HepG2 (cell line): Measurements from ENCODE around the gene LBX2. TPM values are rescaled to one million over a fixed set of nuclear protein-coding genes. Genes with fewer than 3 reads are reported as not detected.

ENCODE experiments used
- HNRNPL ChIP-seq: fragments of 200-400 bp; formaldehyde crosslinking; IDR thresholded peaks from 2 replicates; pipeline ENCODE4 v1.6.1; 2017; ENCODE audit warnings: mild to moderate bottlenecking, low read depth, low read length
- IKZF5 ChIP-seq: IDR thresholded peaks from 2 replicates; pipeline ENCODE4 v1.6.1; 2018; ENCODE audit warnings: missing genetic modification reagents, mild to moderate bottlenecking, missing compliant biosample characterization
- JUNB ChIP-seq: sonication (generic); formaldehyde crosslinking; IDR thresholded peaks from 2 replicates; pipeline ENCODE4 v1.8.0; 2022; ENCODE audit warnings: missing genetic modification reagents, mild to moderate bottlenecking, borderline replicate concordance
- KAT8 ChIP-seq: IDR thresholded peaks from 2 replicates; pipeline ENCODE4 v1.6.1; 2016; ENCODE audit warnings: missing genetic modification reagents, missing compliant biosample characterization
- MED8 ChIP-seq: sonication (generic); formaldehyde crosslinking; IDR thresholded peaks from 2 replicates; pipeline ENCODE4 v1.8.1; 2023; ENCODE audit warnings: mild to moderate bottlenecking, missing genetic modification reagents; ENCODE audit not compliant: insufficient replicate concordance
- MLX ChIP-seq: IDR thresholded peaks from 2 replicates; pipeline ENCODE4 v1.6.1; 2016
- NFE2 ChIP-seq: sonication (generic); formaldehyde crosslinking; IDR thresholded peaks from 2 replicates; pipeline ENCODE4 v1.4.0; 2020; ENCODE audit warnings: missing genetic modification reagents
- NFKB2 ChIP-seq: sonication (generic); formaldehyde crosslinking; IDR thresholded peaks from 2 replicates; pipeline ENCODE4 v1.4.0; 2020; ENCODE audit warnings: missing genetic modification reagents, borderline replicate concordance
- POLR2AphosphoS2 ChIP-seq: IDR thresholded peaks from 2 replicates; pipeline ENCODE4 v1.6.1; 2011; ENCODE audit warnings: low read depth, low read length, improper control_type of control experiment
- RARA ChIP-seq: IDR thresholded peaks from 2 replicates; pipeline ENCODE4 v1.6.1; 2016; ENCODE audit warnings: missing genetic modification reagents, missing compliant biosample characterization
- SNAPC5 ChIP-seq: sonication (generic); formaldehyde crosslinking; IDR thresholded peaks from 2 replicates; pipeline ENCODE4 v1.8.1; 2023; ENCODE audit warnings: mild to moderate bottlenecking, missing genetic modification reagents, borderline replicate concordance
- TEAD2 ChIP-seq: sonication (generic); formaldehyde crosslinking; IDR thresholded peaks from 2 replicates; pipeline ENCODE4 v1.9.0; 2021; ENCODE audit warnings: missing genetic modification reagents
- TEF ChIP-seq: sonication (generic); formaldehyde crosslinking; IDR thresholded peaks from 2 replicates; pipeline ENCODE4 v1.5.0; 2020; ENCODE audit warnings: missing genetic modification reagents
- ZHX1 ChIP-seq: sonication (generic); formaldehyde crosslinking; IDR thresholded peaks from 2 replicates; pipeline ENCODE4 v1.8.1; 2022; ENCODE audit warnings: low read depth, mild to moderate bottlenecking, missing genetic modification reagents
- ZNF652 ChIP-seq: IDR thresholded peaks from 2 replicates; pipeline ENCODE4 v1.6.1; 2016; ENCODE audit warnings: low read depth, borderline replicate concordance
- ZNF724P ChIP-seq: sonication (generic); formaldehyde crosslinking; IDR thresholded peaks from 2 replicates; pipeline ENCODE4 v1.8.0; 2022; ENCODE audit warnings: missing genetic modification reagents, borderline replicate concordance
- ZNF766 ChIP-seq: sonication (generic); formaldehyde crosslinking; IDR thresholded peaks from 2 replicates; pipeline ENCODE4 v1.5.0; 2020; ENCODE audit warnings: missing genetic modification reagents, borderline replicate concordance
- ZSCAN29 ChIP-seq: sonication (generic); formaldehyde crosslinking; conservative IDR thresholded peaks from 2 replicates; pipeline ENCODE4 v1.4.0; 2020; ENCODE audit warnings: mild to moderate bottlenecking, missing genetic modification reagents
- polyA plus RNA-seq, 8 experiments: library from polyadenylated mRNA; depleted of rRNA in 3 of 8; stranded (reverse) in 7 of 8; unstranded in 1 of 8; fragments of >200 nt; fragmentation: Illumina TruSeq in 4 of 8; extraction: Trizol in 4 of 8; gene quantifications; 2 replicates each; pipeline versions ENCODE4 v1.2.1 to v1.2.3, GENCODE V29; 2011 to 2016; ENCODE audit warnings: low read depth in 4 of 8, missing spikeins in 1 of 8, mixed read lengths in 1 of 8; ENCODE audit not compliant: insufficient read depth in 1 of 8
- total RNA-seq, 5 experiments: library from RNA; depleted of rRNA; stranded (reverse); fragments of >200 nt; fragmentation: Illumina TruSeq; extraction: Trizol; gene quantifications; 2 replicates each; pipeline ENCODE4 v1.2.3, GENCODE V29; 2016; ENCODE audit warnings: low read depth in 1 of 5
- TF ChIP-seq, protein P1 (sequence below): sonication (generic); formaldehyde crosslinking; IDR thresholded peaks from 2 replicates; pipeline ENCODE4 v1.5.1; 2020; ENCODE audit warnings: missing genetic modification reagents, mild to moderate bottlenecking, borderline replicate concordance
- TF ChIP-seq, protein P2 (sequence below): sonication (generic); formaldehyde crosslinking; IDR thresholded peaks from 2 replicates; pipeline ENCODE4 v1.8.0; 2022; ENCODE audit warnings: mild to moderate bottlenecking, missing genetic modification reagents, moderate library complexity

The LBX2 gene
- total and polyA plus RNA-seq, 2 of the 13 experiments (the other 11 are each of a cell fraction or from before 2014, with no cell fraction given), result 6.4 to 8.1 TPM

DNA sequence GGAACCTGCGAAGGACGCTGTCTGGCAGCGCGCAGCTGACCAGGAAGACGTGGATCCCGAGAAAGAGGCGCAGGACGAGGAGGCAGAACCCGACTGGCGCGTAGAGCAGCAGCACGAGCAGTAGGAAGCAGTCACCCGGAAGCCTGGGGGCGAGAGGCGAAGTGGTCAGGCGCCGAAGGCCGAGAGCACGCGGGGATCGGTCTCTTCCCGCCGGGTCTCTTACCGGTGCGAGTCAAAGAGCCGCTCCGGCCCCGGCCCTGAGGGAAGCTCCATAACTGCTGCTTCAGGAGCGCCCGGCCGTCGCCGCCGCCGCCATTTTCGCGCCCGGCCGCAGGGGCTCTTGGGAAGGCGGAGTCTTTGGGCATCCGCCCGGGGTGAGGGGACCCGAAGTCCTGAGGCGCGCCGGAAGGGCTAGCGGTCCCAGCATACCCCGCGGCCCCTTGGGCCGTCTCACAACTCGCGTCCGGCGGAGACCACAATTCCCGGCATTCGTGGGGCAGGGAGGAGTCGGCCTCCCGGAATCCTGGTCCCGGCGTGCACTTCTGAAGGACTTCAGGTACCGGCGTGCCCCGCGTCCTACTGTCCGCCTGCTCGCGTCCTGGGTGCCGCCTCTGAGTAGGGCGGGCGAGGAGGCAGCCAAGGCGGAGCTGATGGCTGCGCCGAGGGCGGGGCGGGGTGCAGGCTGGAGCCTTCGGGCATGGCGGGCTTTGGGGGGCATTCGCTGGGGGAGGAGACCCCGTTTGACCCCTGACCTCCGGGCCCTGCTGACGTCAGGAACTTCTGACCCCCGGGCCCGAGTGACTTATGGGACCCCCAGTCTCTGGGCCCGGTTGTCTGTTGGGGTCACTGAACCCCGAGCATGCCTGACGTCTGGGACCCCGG is 30.2 kb upstream of the LBX2 start, which contains the start of the genes AUP1 and HTRA2 (continued):
- TF ChIP-seq ZSCAN29 (peak; percentile 79; the same call in 1 of the 2 replicates), POLR2AphosphoS2 (no peak; the same call in 1 of the 2 replicates), RARA (CRISPR knock-in tag) (no peak; the same call in none of the 2 replicates), HNRNPL (peak; percentile 66; the same call in 1 of the 2 replicates), NFE2 (CRISPR knock-in tag) (0 out of 2 replicates have a peak, but pooled peaks have one; percentile 9), ZNF724P (CRISPR knock-in tag) (0 out of 2 replicates have a peak, but pooled peaks have one; percentile 17), ZHX1 (CRISPR knock-in tag) (peak; percentile 84), MLX (CRISPR knock-in tag) (peak; percentile 14; the same call in 1 of the 2 replicates), NFKB2 (CRISPR knock-in tag) (peak; percentile 91; the same call in 1 of the 2 replicates), KAT8 (CRISPR knock-in tag) (peak; percentile 98), MED8 (CRISPR knock-in tag) (peak; percentile 85), JUNB (CRISPR knock-in tag) (no peak), TEF (CRISPR knock-in tag) (peak; percentile 15), ZNF652 (CRISPR knock-in tag) (no peak; the same call in 1 of the 2 replicates), TEAD2 (CRISPR knock-in tag) (no peak), ZNF766 (CRISPR knock-in tag) (0 out of 2 replicates have a peak, but pooled peaks have one; percentile 18), SNAPC5 (CRISPR knock-in tag) (0 out of 2 replicates have a peak, but pooled peaks have one; percentile 35), IKZF5 (CRISPR knock-in tag) (peak; percentile 85)
- TF ChIP-seq, protein P1, sequence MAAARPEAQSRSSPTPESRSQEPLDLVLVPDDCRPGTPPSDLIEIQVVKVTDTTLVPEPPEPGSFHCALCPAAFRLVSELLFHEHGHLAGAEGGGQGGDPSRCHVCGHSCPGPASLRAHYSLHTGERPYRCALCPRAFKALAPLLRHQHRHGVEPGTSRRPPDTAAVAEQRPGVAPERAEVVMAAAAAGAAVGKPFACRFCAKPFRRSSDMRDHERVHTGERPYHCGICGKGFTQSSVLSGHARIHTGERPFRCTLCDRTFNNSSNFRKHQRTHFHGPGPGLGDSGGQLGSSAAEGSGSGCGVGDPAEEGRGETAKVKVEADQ, result peak; percentile 32; the same call in 1 of the 2 replicates
- TF ChIP-seq, protein P2, sequence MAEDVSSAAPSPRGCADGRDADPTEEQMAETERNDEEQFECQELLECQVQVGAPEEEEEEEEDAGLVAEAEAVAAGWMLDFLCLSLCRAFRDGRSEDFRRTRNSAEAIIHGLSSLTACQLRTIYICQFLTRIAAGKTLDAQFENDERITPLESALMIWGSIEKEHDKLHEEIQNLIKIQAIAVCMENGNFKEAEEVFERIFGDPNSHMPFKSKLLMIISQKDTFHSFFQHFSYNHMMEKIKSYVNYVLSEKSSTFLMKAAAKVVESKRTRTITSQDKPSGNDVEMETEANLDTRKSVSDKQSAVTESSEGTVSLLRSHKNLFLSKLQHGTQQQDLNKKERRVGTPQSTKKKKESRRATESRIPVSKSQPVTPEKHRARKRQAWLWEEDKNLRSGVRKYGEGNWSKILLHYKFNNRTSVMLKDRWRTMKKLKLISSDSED (CRISPR knock-in tag), result peak; percentile 42; the same call in 1 of the 2 replicates
